Measurements from ENCODE around the gene FMN2.

FMN2 gene

GRCh38 chr1:240199758-240200645 lies 108.3 kb downstream of the FMN2 start:
- DNase-seq: no peak

GRCh38 chr1:240201931-240202330 lies 110.2 kb downstream of the FMN2 start:
- no peak for DNase-seq

- DNase-seq: no peak
Measured at GRCh38 chr1:240207073-240207709, 115.5 kb downstream of the FMN2 start.

GRCh38 chr1:240210026-240210425 lies 118.3 kb downstream of the FMN2 start:
- no peak for DNase-seq

- no peak for DNase-seq
Measured at GRCh38 chr1:240212556-240212955, 120.9 kb downstream of the FMN2 start.

GRCh38 chr1:240217403-240217802 lies 125.7 kb downstream of the FMN2 start:
- no peak for DNase-seq

GRCh38 chr1:240219104-240219503 lies 127.4 kb downstream of the FMN2 start:
- DNase-seq: no peak

GRCh38 chr1:240226102-240226501 lies 134.4 kb downstream of the FMN2 start:
- DNase-seq: no peak

- DNase-seq: no peak
Measured at GRCh38 chr1:240230816-240231215, 139.1 kb downstream of the FMN2 start.

GRCh38 chr1:240232530-240232929 lies 140.8 kb downstream of the FMN2 start:
- DNase-seq: no peak

- DNase-seq: no peak
Measured at GRCh38 chr1:240234485-240235210, 143.0 kb downstream of the FMN2 start.

GRCh38 chr1:240235521-240236288 lies 144.0 kb downstream of the FMN2 start:
- no peak for DNase-seq

- no peak for DNase-seq
Measured at GRCh38 chr1:240237305-240237721, 145.6 kb downstream of the FMN2 start.

- no peak for DNase-seq
Measured at GRCh38 chr1:240239309-240239708, 147.6 kb downstream of the FMN2 start.

- DNase-seq: no peak
Measured at GRCh38 chr1:240241278-240241677, 149.6 kb downstream of the FMN2 start.

- no peak for DNase-seq
Measured at GRCh38 chr1:240242601-240243144, 151.0 kb downstream of the FMN2 start.

- DNase-seq: no peak
Measured at GRCh38 chr1:240244968-240245628, 153.4 kb downstream of the FMN2 start.

GRCh38 chr1:240245629-240246020 lies 153.9 kb downstream of the FMN2 start:
- DNase-seq: no peak

GRCh38 chr1:240247899-240248298 lies 156.2 kb downstream of the FMN2 start:
- no peak for DNase-seq

- no peak for DNase-seq
Measured at GRCh38 chr1:240254006-240254405, 162.3 kb downstream of the FMN2 start.

GRCh38 chr1:240254778-240255291 lies 163.2 kb downstream of the FMN2 start:
- DNase-seq: no peak

- no peak for DNase-seq
Measured at GRCh38 chr1:240255922-240256321, 164.2 kb downstream of the FMN2 start.

Measured in suppressor macrophage (primary cell).